ENCODE results near the gene MGLL. TPM values are rescaled to one million over a fixed set of nuclear protein-coding genes. Genes with fewer than 3 reads are reported as not detected.

The MGLL gene
- total and polyA plus RNA-seq, 10 donors = 11.0 to 134 (median 80.7) TPM

DNA sequence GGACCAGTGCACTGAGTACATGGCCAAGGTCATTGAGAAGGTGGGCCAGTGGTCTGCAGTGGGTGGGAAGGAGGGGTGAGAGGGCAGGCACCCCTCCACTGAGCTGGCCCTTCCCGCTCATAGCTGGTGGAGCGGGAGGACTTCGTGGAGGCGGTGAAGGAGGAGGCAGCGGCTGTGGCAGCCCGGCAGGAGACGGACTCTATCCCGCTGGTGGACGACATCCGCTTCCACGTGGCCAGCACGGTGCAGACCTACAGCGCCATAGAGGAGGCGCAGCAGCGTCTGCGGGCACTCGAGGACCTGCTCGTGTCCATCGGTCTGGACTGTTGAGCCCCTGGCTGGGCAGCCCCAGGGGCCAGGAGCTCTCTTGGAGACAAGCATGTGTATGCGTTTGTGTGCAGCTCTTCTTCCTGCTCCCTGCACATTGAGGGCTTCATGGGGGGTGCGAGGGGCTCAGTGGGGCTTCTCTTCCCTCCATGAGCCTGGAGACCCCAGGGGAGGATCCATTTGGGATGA, 142.1 kb downstream of the MGLL start:
- TF ChIP-seq POLR2AphosphoS5 (IDR thresholded peaks at IDR 0.05) (peak; percentile 52 to 79 (median 52)), POLR2A (IDR thresholded peaks at IDR 0.05) (no peak)
- TF ChIP-seq, protein P1, sequence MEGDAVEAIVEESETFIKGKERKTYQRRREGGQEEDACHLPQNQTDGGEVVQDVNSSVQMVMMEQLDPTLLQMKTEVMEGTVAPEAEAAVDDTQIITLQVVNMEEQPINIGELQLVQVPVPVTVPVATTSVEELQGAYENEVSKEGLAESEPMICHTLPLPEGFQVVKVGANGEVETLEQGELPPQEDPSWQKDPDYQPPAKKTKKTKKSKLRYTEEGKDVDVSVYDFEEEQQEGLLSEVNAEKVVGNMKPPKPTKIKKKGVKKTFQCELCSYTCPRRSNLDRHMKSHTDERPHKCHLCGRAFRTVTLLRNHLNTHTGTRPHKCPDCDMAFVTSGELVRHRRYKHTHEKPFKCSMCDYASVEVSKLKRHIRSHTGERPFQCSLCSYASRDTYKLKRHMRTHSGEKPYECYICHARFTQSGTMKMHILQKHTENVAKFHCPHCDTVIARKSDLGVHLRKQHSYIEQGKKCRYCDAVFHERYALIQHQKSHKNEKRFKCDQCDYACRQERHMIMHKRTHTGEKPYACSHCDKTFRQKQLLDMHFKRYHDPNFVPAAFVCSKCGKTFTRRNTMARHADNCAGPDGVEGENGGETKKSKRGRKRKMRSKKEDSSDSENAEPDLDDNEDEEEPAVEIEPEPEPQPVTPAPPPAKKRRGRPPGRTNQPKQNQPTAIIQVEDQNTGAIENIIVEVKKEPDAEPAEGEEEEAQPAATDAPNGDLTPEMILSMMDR (IDR thresholded peaks at IDR 0.05 in 8 of 11, conservative IDR thresholded peaks at IDR 0.05 in 3 of 11) = no peak
- H3K27me3 ChIP-seq (replicated peaks in 1 of 7) = no peaks in the 10 kb centered on the region
- H3K36me3 ChIP-seq = peaks cover 0 to 72% (median 35%) of the 10 kb centered on the region in 6 donors
- intact Hi-C loops (cut with DNase I; ENCODE audit: low total_unique reads) = no loop called here
- peaks cover 0 to 99% (median 26%) of the 10 kb centered on the region in 6 donors for H3K4me1 ChIP-seq
- H3K4me3 ChIP-seq = no peak overlapping the region
- peak overlapping the region in 3 of 8 donors; percentile 81 to 96 (median 82) for H3K27ac ChIP-seq
- H3K9me3 ChIP-seq = no peaks in the 10 kb centered on the region
- DNase-seq = peak; percentile 80
- WGBS, 5 donors = 93 to 98% (median 95%) methylated on average over 18 to 21 of the region's 21 CpGs

DNA sequence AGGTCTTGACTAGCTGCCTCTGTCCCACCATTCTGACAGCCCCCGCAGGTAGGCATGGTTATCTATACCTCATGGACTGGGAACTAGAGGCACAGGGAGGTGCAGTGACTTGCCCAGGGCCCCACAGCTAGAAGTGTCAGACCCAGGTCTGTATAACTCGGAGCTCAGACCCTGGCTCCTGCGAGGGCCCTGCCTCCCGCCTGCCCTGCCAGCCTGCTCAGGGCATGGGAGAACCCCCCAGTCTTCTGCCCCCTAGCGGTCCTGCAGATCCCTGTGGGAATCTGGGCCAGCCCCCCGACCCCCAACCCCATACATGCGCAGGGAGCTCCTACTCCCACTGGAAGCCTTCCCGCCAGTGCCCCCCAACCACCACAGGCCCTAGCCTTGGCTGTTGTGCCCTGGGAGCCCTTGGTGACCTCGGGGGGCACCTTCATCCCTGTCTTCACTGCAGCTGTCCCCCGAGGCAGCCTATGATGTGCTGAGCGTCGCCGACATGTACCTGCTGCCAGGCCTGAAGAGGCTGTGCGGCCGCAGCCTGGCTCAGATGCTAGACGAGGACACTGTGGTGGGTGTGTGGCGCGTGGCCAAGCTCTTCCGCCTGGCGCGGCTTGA, 142.7 kb downstream of the MGLL start:
- DNase-seq = peak; percentile 72
- Histone ChIP-seq H3K4me3 (peak overlapping the region in 1 of 8 donors; percentile 46), H3K27me3 (replicated peaks in 1 of 7) (no peaks in the 10 kb centered on the region), H3K27ac (peak overlapping the region in 6 of 8 donors; percentile 58 to 96 (median 73)), H3K36me3 (peaks cover 0 to 77% (median 35%) of the 10 kb centered on the region in 6 donors), H3K4me1 (peaks cover 0 to 99% (median 29%) of the 10 kb centered on the region in 6 donors), H3K9me3 (no peaks in the 10 kb centered on the region)
- intact Hi-C loops (cut with DNase I; ENCODE audit: low total_unique reads) = no loop called here
- TF ChIP-seq POLR2A (IDR thresholded peaks at IDR 0.05) = no peak
- TF ChIP-seq, protein P1 (IDR thresholded peaks at IDR 0.05 in 8 of 11, conservative IDR thresholded peaks at IDR 0.05 in 3 of 11) = peak in 1 of 11 experiments; percentile 7
- 94 to 98% (median 95%) methylated on average over 16 to 21 of the region's 21 CpGs for WGBS, 5 donors

DNA sequence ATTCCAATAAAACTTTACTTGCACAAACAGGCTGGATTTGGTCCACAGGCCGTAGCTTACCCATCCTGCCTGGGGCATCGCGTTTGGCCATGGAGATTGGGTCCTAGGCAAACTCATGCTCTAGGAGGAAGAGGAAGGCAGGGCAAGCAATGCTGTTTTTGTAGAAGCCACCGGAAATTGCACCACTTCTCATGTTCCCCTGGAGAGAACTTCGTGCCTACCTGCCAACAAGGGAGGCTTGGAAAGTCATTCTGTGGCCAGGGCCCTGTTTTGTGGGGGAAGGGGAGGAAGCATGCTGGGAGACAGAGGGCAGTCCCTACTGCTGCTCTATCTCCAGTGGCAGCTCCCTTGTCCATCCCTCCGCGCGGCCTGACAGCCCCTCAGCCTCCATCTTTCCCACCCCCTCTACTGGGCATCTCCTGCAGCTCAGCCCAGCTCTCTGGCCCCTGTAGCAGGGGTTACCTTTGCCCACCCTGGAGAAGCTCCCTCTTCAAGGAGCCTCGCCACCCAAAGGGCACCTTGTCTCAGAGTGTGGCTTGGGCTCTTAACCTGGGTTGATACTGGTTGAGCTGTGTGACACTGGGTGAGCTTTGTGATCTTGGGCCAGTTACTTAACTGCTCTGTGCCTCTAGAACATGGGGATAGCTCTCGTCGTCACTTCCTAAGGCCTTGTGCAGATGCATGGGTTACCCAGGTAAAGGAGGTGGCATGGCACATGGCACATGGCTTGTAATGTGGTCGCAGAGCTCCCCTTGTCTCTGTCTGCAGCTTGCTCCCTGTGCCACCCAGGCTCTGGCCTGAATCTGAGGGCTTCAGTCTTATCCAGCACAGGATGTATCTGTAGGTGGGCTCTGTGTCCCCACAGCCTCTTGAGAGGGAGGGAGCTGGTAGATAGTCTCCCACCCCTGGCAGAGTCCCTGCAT, 143.4 kb downstream of the MGLL start:
- Histone ChIP-seq H3K4me1 (peaks cover 2 to 100% (median 34%) of the 10 kb centered on the region in 6 donors), H3K27ac (peak overlapping the region in 7 of 8 donors; percentile 44 to 96 (median 65)), H3K4me3 (peak overlapping the region in 1 of 8 donors; percentile 46), H3K9me3 (no peaks in the 10 kb centered on the region), H3K36me3 (peaks cover 0 to 83% (median 35%) of the 10 kb centered on the region in 6 donors), H3K27me3 (replicated peaks in 1 of 7) (no peaks in the 10 kb centered on the region)
- intact Hi-C loops (cut with DNase I; ENCODE audit: low total_unique reads) = no loop called here
- peak in 2 of 3 donors; percentile 59 to 75 for TF ChIP-seq POLR2AphosphoS5 (IDR thresholded peaks at IDR 0.05)
- no peak for TF ChIP-seq POLR2A (IDR thresholded peaks at IDR 0.05)
- TF ChIP-seq, protein P1 (IDR thresholded peaks at IDR 0.05 in 8 of 11, conservative IDR thresholded peaks at IDR 0.05 in 3 of 11) = peak in 1 of 11 experiments; percentile 13
- DNase-seq = peak; percentile 88
- WGBS, 5 donors = 70 to 91% (median 86%) methylated on average over 11 to 12 of the region's 12 CpGs
